Inflammatory macrophage (primary cell): Measurements from ENCODE around the gene CCDC171.
A peak's percentile ranks its signal among the peaks of the same experiment; 100 is the strongest.
"Not testable (repeated sequence)": the region's sequence is repeated elsewhere in the genome, so short reads cannot be mapped to it uniquely, and the experiment has no call there.

ENCODE experiments used
- DNase-seq, 2 donors: peaks; one replicate each; pipeline ENCODE4 v3.0.0-alpha.2; 2020 to 2022
- total RNA-seq, 18 experiments: gene quantifications; one replicate each; lab custom pipeline; 2026; ENCODE audit warnings: mixed read lengths in 6 of 18, inconsistent platforms in 2 of 18; lab: John Stamatoyannopoulos, UW

CCDC171 gene
- 0.74 to 8.2 (median 5.0) reads per million in 18 experiments for total RNA-seq

GRCh38 chr9:15552636-15553527 is at the start of gene CCDC171:
CCDC171 (plus strand) TSS chr9:15553043; CDS start chr9:15564089, 11,046 bp downstream.
- DNase-seq: peak; percentile 95 to 97

- DNase-seq: peak; percentile 52 to 53
Observed at GRCh38 chr9:15505921-15506320, 46.9 kb upstream of the CCDC171 start.

GRCh38 chr9:15509931-15510788 is 42.7 kb upstream of the CCDC171 start:
- peak in 1 of 2 donors; percentile 8 for DNase-seq

- peak; percentile 78 to 79 for DNase-seq
Observed at GRCh38 chr9:15510789-15511575, 41.9 kb upstream of the CCDC171 start, which contains the start of gene PSIP1. PSIP1 (minus strand) TSS chr9:15510970; CDS start chr9:15510188, 782 bp downstream.

- DNase-seq: no peak
Observed at GRCh38 chr9:15512204-15512603, 40.6 kb upstream of the CCDC171 start.

- DNase-seq: no peak
Observed at GRCh38 chr9:15512889-15513288, 40.0 kb upstream of the CCDC171 start.

- no peak for DNase-seq
Observed at GRCh38 chr9:15513335-15513734, 39.5 kb upstream of the CCDC171 start.

- DNase-seq: no peak
Observed at GRCh38 chr9:15519831-15520230, 33.0 kb upstream of the CCDC171 start.

- DNase-seq: no peak
Observed at GRCh38 chr9:15521254-15521653, 31.6 kb upstream of the CCDC171 start.

GRCh38 chr9:15522130-15522755 is 30.6 kb upstream of the CCDC171 start:
- no peak for DNase-seq

- no peak for DNase-seq
Observed at GRCh38 chr9:15524845-15525455, 27.9 kb upstream of the CCDC171 start.

- DNase-seq: no peak
Observed at GRCh38 chr9:15525958-15526357, 26.9 kb upstream of the CCDC171 start.

GRCh38 chr9:15527035-15527434 is 25.8 kb upstream of the CCDC171 start:
- DNase-seq: not testable (repeated sequence)

GRCh38 chr9:15529566-15530324 is 23.1 kb upstream of the CCDC171 start:
- DNase-seq: no peak

- DNase-seq: no peak
Observed at GRCh38 chr9:15531380-15531779, 21.5 kb upstream of the CCDC171 start.

- no peak for DNase-seq
Observed at GRCh38 chr9:15541872-15542271, 11.0 kb upstream of the CCDC171 start.

- DNase-seq: no peak
Observed at GRCh38 chr9:15542624-15543023, 10.2 kb upstream of the CCDC171 start.

GRCh38 chr9:15543047-15543813 is 9.6 kb upstream of the CCDC171 start:
- DNase-seq: peak; percentile 59 to 61

GRCh38 chr9:15549611-15550010 is 3.2 kb upstream of the CCDC171 start:
- DNase-seq: no peak

GRCh38 chr9:15553528-15553898 is 670 bp downstream of the CCDC171 start:
- DNase-seq: no peak
